Measurements from ENCODE around the gene SBF1.

- TF ChIP-seq CTCF (conservative IDR thresholded peaks at IDR 0.05) (no peak), ZFX (IDR thresholded peaks at IDR 0.05) (no peak)
Measured at GRCh38 chr22:50438305-50439275, 36.2 kb downstream of the SBF1 start.

All from C4-2B (cell line).